DND-41 (cell line): ENCODE data around the gene CNTFR.

Experiments
- EZH2 ChIP-seq: IDR thresholded peaks from 3 replicates; pipeline ENCODE4 v1.6.1; 2012; ENCODE audit warnings: borderline replicate concordance, low read depth, mild to moderate bottlenecking, moderate library complexity, low read length, inconsistent platforms; ENCODE audit not compliant: severe bottlenecking
- TF ChIP-seq, protein P1 (sequence below): IDR thresholded peaks from 2 replicates; pipeline ENCODE4 v1.5.1; 2012; ENCODE audit warnings: borderline replicate concordance, low read length, moderate library complexity, mild to moderate bottlenecking; ENCODE audit not compliant: poor library complexity, severe bottlenecking; ENCODE audit errors: extremely low read depth

DNA sequence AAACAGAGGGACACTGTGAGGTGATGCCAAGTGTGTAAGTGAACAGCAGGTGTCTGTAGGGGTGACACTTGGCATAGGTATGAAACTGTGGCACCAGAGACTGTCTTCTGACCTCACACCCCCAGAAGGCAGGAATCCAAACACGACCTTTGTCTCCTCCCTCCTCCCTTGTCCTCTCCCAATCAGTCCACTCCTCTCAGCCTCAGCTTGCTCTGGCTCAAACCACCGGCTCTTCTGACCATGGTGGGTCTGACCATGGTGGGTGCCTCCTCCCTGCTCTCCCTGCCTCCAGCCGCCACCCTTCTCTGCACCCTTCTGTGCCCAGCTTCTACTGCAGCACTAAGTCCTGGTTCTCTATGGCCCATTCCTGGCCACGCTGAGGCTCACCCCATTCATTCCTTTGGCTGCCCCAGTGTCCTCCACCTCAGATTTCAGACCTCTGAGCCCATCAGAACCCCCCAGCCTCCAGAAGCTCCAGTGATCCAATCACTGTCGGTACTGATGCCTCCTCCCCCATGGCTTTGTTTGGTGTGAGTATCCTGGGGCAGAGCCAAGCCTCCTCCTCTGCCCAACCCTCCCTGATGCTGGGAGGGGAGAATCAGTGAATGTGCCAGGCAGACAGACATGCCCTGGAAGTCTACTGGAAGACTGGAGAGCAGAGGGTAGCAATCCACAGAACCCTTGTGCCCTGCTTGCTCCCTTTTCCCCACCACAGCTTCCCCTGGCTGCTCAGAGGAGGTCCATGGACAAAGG, 41.1 kb upstream of the CNTFR start:
- TF ChIP-seq, protein P1, sequence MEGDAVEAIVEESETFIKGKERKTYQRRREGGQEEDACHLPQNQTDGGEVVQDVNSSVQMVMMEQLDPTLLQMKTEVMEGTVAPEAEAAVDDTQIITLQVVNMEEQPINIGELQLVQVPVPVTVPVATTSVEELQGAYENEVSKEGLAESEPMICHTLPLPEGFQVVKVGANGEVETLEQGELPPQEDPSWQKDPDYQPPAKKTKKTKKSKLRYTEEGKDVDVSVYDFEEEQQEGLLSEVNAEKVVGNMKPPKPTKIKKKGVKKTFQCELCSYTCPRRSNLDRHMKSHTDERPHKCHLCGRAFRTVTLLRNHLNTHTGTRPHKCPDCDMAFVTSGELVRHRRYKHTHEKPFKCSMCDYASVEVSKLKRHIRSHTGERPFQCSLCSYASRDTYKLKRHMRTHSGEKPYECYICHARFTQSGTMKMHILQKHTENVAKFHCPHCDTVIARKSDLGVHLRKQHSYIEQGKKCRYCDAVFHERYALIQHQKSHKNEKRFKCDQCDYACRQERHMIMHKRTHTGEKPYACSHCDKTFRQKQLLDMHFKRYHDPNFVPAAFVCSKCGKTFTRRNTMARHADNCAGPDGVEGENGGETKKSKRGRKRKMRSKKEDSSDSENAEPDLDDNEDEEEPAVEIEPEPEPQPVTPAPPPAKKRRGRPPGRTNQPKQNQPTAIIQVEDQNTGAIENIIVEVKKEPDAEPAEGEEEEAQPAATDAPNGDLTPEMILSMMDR, result no peak
- TF ChIP-seq EZH2, result no peak
